Stimulated activated CD8-positive, alpha-beta memory T cell treated with anti-CD3 and anti-CD28 coated beads, Interleukin-7, amount 100 ng/mL, for 48 hours (primary cell): ENCODE results near the gene WDTC1.

Experiments
- DNase-seq, 2 donors: peaks; one replicate each; pipeline ENCODE4 v3.0.0-alpha.2; 2020; ENCODE audit warnings: low read depth in 1 of 2; ENCODE audit errors: extremely low read depth in 1 of 2

The WDTC1 gene

DNA sequence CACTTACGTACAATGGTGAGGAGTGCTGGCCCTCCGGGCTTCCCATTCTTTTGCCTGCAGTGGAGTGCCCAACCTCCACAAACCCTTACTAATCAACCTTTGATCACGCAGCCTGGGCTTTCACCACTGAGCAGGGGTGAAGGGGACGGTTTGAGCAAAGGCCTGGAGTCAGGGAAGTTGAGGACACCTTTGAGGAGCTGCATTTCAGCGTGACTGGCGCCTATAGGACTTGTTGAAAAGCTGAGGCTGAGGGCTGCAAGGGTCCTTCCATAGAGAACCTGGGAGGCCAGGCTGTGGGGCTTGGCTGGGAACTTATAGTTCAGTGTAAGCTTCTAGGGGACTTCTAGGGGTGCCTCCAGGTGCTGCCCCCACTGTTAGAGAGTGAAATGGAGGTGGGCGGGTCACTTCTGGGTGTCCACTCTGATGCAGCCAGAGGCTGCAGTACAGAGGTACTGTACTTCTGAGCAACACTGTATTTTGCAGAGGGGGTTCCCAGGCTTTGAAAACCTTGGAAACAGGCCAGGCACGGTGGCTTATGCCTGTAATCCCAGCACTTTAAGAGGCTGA, 117.2 kb downstream of the WDTC1 start:
- DNase-seq: no peak

- DNase-seq: no peak
These were observed 118.7 kb downstream of the WDTC1 start for GRCh38 chr1:27353166-27353565.

- DNase-seq: no peak
These were observed 119.2 kb downstream of the WDTC1 start for GRCh38 chr1:27353629-27354028.

- no peak for DNase-seq
These were observed 121.3 kb downstream of the WDTC1 start for GRCh38 chr1:27355683-27356082.

DNA sequence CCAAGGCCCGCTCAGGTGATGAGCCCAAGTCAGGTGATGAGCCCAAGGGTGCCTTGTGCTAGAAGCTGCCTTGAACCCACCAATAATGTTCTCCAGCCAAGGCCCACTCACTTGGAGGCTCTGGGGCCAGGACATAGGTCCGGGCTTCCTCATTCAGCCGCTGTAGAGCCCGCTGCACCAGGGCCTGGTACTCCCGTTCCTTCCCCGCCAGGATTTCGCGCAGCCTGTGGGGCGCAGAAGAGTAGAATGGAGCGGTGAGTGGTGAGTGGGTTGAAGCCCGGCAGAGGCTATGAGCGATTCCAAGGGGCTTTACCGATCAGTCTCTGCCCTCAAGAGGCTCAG, 121.8 kb downstream of the WDTC1 start:
- no peak for DNase-seq

DNA sequence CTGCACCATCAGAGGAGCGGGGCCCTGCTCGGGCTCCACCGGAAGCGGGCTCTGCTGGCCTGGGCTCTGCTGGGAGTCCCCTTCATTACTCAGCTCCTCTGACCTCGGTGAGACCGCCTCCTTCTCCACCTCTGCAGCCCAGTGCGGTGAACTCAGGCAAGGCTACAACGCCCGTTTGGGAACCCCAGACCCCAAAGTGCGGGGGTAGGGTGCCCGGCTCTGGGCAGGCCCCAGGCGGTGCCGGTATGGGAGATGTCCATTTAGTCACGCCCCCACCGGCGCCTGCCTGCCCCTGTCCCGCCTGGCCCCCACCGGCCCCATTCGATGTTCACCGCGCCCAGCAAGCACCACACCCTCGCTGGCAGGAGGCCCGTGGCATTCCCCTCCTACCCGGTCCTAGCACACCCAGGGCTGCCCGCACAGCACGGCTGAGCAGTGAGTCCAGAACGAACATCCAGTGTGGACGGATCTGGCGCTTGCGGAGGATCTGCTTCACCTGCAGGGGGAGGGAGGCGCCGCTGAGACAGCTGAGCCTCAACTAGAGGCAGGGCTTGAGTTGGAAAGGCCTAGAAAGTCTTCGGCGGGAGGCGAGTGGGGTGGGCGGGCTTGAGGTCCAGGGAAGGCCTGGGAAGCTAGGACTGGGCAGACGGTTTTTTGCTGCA, 122.3 kb downstream of the WDTC1 start:
- DNase-seq: peak in 1 of 2 donors; percentile 35

DNA sequence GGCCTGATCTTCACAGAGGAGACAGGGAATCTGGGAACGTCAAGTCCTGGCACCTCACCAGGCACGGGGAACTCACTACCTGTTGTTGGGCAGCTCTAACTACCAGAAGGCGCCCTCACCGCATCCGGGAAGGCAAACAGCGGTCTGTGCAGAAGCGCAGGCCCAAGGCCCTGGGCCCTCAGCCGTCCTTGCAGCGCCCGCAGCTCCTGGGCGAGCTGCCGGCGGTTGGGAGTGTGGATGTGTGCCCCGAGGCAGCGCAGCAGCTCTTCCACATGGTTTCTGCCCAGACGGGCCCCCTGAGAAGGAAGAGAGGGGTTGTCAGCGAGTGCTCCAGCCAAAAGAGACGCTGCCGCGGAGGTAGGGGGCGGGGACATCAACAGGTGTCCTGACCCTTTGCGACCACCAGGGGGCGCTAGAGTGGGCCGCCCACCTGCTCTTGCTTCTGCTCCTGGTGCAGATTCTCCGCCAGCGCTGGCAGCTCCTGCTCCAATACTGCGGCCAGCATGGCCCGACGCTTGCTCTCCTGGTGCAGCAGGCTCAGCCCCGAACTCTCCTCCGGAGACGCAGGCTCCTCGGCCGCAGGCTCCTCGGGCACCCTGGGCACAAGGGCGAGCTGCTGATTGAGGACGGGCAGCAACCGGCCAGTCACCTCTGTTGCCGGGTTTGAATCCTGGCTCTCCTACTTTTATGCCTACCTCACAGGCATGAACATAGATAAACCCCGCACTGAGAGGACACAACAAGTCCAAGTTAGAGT, 123.0 kb downstream of the WDTC1 start:
- peak in 1 of 2 donors; percentile 45 for DNase-seq
